ENCODE measurements around the gene FAM13C.

Gene FAM13C

DNA sequence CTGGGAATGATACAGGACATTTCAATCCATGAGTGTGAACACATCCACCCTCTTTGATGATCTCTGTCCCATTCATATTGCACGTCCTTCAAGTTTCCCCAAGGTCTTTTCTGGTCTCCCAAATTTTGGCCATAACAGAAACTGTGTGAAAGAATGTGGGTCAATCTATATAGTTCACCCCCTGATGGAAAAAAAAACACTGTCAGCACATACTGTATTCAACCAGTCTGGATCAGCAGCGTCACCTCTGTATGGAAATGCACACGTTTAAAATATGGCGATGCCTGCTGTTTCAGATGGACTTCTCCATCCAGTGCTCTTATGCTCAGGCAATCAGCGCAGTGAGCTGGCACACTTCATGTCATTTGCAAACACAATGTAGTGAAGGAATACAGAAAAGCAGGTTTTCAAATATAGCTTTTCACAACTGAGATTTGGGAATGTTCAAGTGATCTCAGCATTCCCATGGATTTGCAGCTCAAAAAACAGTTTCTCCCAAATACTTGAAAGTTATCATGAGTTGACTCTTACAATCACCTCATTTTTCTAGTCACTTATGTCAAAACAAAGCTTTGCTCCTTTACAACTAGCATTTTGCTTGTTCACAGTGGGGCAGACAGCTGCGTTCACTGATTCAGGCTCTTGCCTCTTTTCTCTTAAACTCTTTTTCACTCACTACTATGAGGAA lies 61.1 kb downstream of the FAM13C start:
- H3K36me3 ChIP-seq (replicated peaks), result no peaks in the 10 kb centered on the region
- H3K4me3 ChIP-seq (ENCODE audit: low read depth, low read length), result no peak overlapping the region
- DNase-seq, result no peak
- no peak overlapping the region for H3K27ac ChIP-seq
- TF ChIP-seq, protein P1, sequence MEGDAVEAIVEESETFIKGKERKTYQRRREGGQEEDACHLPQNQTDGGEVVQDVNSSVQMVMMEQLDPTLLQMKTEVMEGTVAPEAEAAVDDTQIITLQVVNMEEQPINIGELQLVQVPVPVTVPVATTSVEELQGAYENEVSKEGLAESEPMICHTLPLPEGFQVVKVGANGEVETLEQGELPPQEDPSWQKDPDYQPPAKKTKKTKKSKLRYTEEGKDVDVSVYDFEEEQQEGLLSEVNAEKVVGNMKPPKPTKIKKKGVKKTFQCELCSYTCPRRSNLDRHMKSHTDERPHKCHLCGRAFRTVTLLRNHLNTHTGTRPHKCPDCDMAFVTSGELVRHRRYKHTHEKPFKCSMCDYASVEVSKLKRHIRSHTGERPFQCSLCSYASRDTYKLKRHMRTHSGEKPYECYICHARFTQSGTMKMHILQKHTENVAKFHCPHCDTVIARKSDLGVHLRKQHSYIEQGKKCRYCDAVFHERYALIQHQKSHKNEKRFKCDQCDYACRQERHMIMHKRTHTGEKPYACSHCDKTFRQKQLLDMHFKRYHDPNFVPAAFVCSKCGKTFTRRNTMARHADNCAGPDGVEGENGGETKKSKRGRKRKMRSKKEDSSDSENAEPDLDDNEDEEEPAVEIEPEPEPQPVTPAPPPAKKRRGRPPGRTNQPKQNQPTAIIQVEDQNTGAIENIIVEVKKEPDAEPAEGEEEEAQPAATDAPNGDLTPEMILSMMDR (IDR thresholded peaks at IDR 0.05; ENCODE audit: low read depth, low read length, missing control alignments), result no peak
- no peaks in the 10 kb centered on the region for H3K27me3 ChIP-seq (replicated peaks)
- in situ Hi-C loops (cut with HindIII; ENCODE audit: low pct_ligation_motif_present, low sequenced_read_pairs), result no loop called here

DNA sequence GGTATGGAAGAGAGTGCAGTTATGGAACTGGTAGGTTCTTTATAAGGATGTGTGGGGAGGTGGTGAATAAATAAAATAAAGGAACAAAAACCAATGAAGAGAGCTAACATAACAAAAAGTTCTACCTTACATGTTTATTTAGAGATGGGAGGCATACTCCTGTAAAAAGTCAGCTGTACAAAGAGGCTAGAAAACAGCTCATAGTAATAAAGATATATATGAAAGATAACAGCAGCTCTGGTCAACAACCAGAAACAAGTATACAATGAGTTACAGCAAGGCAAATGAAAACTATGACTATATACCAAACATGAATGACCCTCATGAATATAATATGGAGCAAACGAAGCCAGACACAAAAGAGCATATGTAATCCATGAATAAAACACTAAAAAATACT lies 62.0 kb downstream of the FAM13C start:
- in situ Hi-C loops (cut with HindIII; ENCODE audit: low pct_ligation_motif_present, low sequenced_read_pairs), result no loop called here
- H3K36me3 ChIP-seq (replicated peaks), result no peaks in the 10 kb centered on the region
- DNase-seq, result no peak

DNA sequence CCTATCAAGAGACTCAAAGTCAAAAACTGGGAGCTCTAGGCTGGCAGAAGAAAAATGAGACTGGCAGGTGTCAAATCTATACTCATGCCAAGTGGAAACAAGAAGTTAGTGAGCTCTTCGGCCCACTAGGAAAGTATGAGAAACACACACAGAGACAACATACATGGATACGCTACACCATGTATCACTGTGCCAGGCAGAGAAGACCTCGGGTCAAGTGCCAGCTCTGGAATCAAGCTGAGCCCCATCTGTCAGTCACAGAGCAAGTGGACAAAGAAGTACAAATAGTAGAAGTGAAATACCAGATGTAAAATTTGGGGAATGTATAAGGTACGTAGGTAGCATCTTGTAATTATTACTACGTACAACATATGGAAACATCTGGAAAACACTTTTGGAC lies 62.4 kb downstream of the FAM13C start:
- in situ Hi-C loops (cut with HindIII; ENCODE audit: low pct_ligation_motif_present, low sequenced_read_pairs), result no loop called here
- Histone ChIP-seq H3K4me3 (ENCODE audit: low read depth, low read length) (no peak overlapping the region), H3K36me3 (replicated peaks) (no peaks in the 10 kb centered on the region), H3K27me3 (replicated peaks) (no peaks in the 10 kb centered on the region), H3K27ac (no peak overlapping the region)
- TF ChIP-seq, protein P1 (IDR thresholded peaks at IDR 0.05; ENCODE audit: low read depth, low read length, missing control alignments), result no peak
- DNase-seq, result no peak

More for the DNA sequence above, 62.0 kb downstream of the FAM13C start:
- no peak overlapping the region for H3K27ac ChIP-seq
- no peak overlapping the region for H3K4me3 ChIP-seq (ENCODE audit: low read depth, low read length)
- no peaks in the 10 kb centered on the region for H3K27me3 ChIP-seq (replicated peaks)
- TF ChIP-seq, protein P1 (IDR thresholded peaks at IDR 0.05; ENCODE audit: low read depth, low read length, missing control alignments), result no peak

DNA sequence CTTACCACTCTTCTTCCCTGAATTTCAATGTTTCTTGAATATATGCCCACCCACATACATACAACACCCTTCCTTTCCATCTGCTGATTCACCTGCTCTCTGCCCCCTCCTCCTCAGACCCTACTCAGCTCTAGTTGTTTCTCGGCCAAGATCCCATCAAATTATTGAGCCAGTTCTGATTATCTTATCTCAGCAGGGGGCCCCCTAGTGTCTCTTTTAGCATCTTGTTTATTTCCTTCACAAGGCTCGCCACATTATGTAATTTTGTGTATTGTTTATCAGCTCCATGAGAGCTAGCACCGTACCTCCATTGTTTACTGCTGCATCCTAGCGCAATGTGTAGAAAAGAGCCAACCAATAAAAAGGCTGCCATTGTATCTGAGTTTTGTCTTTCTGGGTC lies 71.9 kb downstream of the FAM13C start:
- in situ Hi-C loops (cut with HindIII; ENCODE audit: low pct_ligation_motif_present, low sequenced_read_pairs), result no loop called here
- no peak for DNase-seq
- no peaks in the 10 kb centered on the region for H3K36me3 ChIP-seq (replicated peaks)

DNA sequence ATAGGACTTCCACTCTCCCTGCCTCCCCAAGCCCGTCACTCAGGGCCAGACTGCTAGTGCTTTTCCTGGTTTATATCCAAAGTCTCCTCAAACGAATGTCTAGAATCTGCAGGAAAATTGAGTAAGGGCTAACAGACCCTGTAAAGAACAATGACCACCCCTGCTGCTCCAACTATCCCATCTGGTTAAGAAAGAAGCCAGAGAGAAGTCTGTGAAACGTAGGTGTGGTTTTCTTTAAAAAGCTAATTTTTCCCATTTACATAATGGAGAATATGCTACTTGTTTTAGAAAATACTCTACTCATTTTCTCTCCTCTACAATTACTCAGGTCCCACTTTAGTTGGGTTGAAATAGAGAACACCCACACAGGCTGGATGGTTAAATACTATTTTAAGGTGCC lies 72.5 kb downstream of the FAM13C start:
- TF ChIP-seq, protein P1 (IDR thresholded peaks at IDR 0.05; ENCODE audit: low read depth, low read length, missing control alignments), result no peak
- H3K4me3 ChIP-seq (ENCODE audit: low read depth, low read length), result no peak overlapping the region
- no peak overlapping the region for H3K27ac ChIP-seq
- in situ Hi-C loops (cut with HindIII; ENCODE audit: low pct_ligation_motif_present, low sequenced_read_pairs), result no loop called here
- DNase-seq, result no peak
- H3K36me3 ChIP-seq (replicated peaks), result no peaks in the 10 kb centered on the region
- H3K27me3 ChIP-seq (replicated peaks), result no peaks in the 10 kb centered on the region

More for the DNA sequence above, 71.9 kb downstream of the FAM13C start:
- H3K4me3 ChIP-seq (ENCODE audit: low read depth, low read length), result no peak overlapping the region
- H3K27ac ChIP-seq, result no peak overlapping the region
- TF ChIP-seq, protein P1 (IDR thresholded peaks at IDR 0.05; ENCODE audit: low read depth, low read length, missing control alignments), result peak; percentile 14
- no peaks in the 10 kb centered on the region for H3K27me3 ChIP-seq (replicated peaks)
